ENCODE measurements around the gene GOPC.

GOPC gene

GRCh38 chr6:117629119-117629660 lies 26.9 kb upstream of the GOPC start:
- Histone ChIP-seq H3K27me3 (ENCODE audit: control insufficient read depth in 1 of 2, insufficient read depth in 1 of 2, low read length in 2 of 2) (no peaks in the 10 kb centered on the region), H2AFZ (ENCODE audit: low read depth, low read length) (no peak overlapping the region), H2BK15ac (ENCODE audit: low read depth, poor library complexity, severe bottlenecking) (no peak overlapping the region), H3K18ac (ENCODE audit: low read depth in 1 of 2, low read length in 2 of 2) (no peak overlapping the region), H3K9ac (ENCODE audit: low read length) (no peak overlapping the region), H2BK120ac (ENCODE audit: low read depth, low read length) (no peak overlapping the region), H3K4me2 (ENCODE audit: low read length, poor library complexity, severe bottlenecking) (no peak overlapping the region), H3K23ac (ENCODE audit: low read length in 2 of 2) (no peak overlapping the region), H3K4me3 (ENCODE audit: insufficient read depth in 1 of 2, low read depth in 1 of 2, low read length in 2 of 2) (no peak overlapping the region), H3K14ac (ENCODE audit: low read length in 2 of 2) (no peak overlapping the region), H2AK5ac (ENCODE audit: low read length, severe bottlenecking) (no peak overlapping the region), H3K36me3 (ENCODE audit: control insufficient read depth in 1 of 2, insufficient read depth in 2 of 2, low read depth in 1 of 2, low read length in 2 of 2) (no peaks in the 10 kb centered on the region), H4K8ac (ENCODE audit: low read length) (no peak overlapping the region), H3K4ac (ENCODE audit: low read depth in 1 of 2, low read length in 2 of 2) (no peak overlapping the region), H3K9me3 (ENCODE audit: control insufficient read depth, low read length) (peaks cover 30% of the 10 kb centered on the region), H3K27ac (ENCODE audit: low read length, poor library complexity, severe bottlenecking) (no peak overlapping the region), H2BK12ac (ENCODE audit: low read length in 2 of 2) (no peak overlapping the region), H3K79me1 (replicated peaks; ENCODE audit: low read length, poor library complexity, severe bottlenecking) (no peaks in the 10 kb centered on the region), H4K91ac (ENCODE audit: low read length) (no peak overlapping the region), H3K4me1 (ENCODE audit: control insufficient read depth, insufficient read depth, low read depth, low read length) (no peaks in the 10 kb centered on the region), H2BK5ac (ENCODE audit: low read depth, low read length, poor library complexity, severe bottlenecking) (no peak overlapping the region)
- DNase-seq: no peak
- 67% methylated on average over 1 of the region's 1 CpG for WGBS

GRCh38 chr6:117627533-117627932 lies 25.2 kb upstream of the GOPC start:
- Histone ChIP-seq H3K18ac (ENCODE audit: low read depth in 1 of 2, low read length in 2 of 2) (no peak overlapping the region), H3K4me2 (ENCODE audit: low read length, poor library complexity, severe bottlenecking) (no peak overlapping the region), H3K27me3 (ENCODE audit: control insufficient read depth in 1 of 2, insufficient read depth in 1 of 2, low read length in 2 of 2) (no peaks in the 10 kb centered on the region), H4K8ac (ENCODE audit: low read length) (no peak overlapping the region), H3K36me3 (ENCODE audit: control insufficient read depth in 1 of 2, insufficient read depth in 2 of 2, low read depth in 1 of 2, low read length in 2 of 2) (no peaks in the 10 kb centered on the region), H2BK5ac (ENCODE audit: low read depth, low read length, poor library complexity, severe bottlenecking) (no peak overlapping the region), H3K14ac (ENCODE audit: low read length in 2 of 2) (no peak overlapping the region), H2BK15ac (ENCODE audit: low read depth, poor library complexity, severe bottlenecking) (no peak overlapping the region), H4K91ac (ENCODE audit: low read length) (no peak overlapping the region), H3K9ac (ENCODE audit: low read length) (no peak overlapping the region), H2BK12ac (ENCODE audit: low read length in 2 of 2) (no peak overlapping the region), H3K9me3 (ENCODE audit: control insufficient read depth, low read length) (peaks cover 43% of the 10 kb centered on the region), H3K4ac (ENCODE audit: low read depth in 1 of 2, low read length in 2 of 2) (no peak overlapping the region), H2BK120ac (ENCODE audit: low read depth, low read length) (no peak overlapping the region), H3K27ac (ENCODE audit: low read length, poor library complexity, severe bottlenecking) (no peak overlapping the region), H2AK5ac (ENCODE audit: low read length, severe bottlenecking) (no peak overlapping the region), H3K4me1 (ENCODE audit: control insufficient read depth, insufficient read depth, low read depth, low read length) (no peaks in the 10 kb centered on the region), H3K4me3 (ENCODE audit: insufficient read depth in 1 of 2, low read depth in 1 of 2, low read length in 2 of 2) (no peak overlapping the region), H2AFZ (ENCODE audit: low read depth, low read length) (no peak overlapping the region), H3K23ac (ENCODE audit: low read length in 2 of 2) (no peak overlapping the region), H3K79me1 (replicated peaks; ENCODE audit: low read length, poor library complexity, severe bottlenecking) (no peaks in the 10 kb centered on the region)
- DNase-seq: no peak

- DNase-seq: no peak
- Histone ChIP-seq H2BK12ac (ENCODE audit: low read length in 2 of 2) (no peak overlapping the region), H2AK5ac (ENCODE audit: low read length, severe bottlenecking) (no peak overlapping the region), H3K9me3 (ENCODE audit: control insufficient read depth, low read length) (peaks cover 44% of the 10 kb centered on the region), H3K4ac (ENCODE audit: low read depth in 1 of 2, low read length in 2 of 2) (no peak overlapping the region), H2BK15ac (ENCODE audit: low read depth, poor library complexity, severe bottlenecking) (no peak overlapping the region), H4K8ac (ENCODE audit: low read length) (no peak overlapping the region), H3K36me3 (ENCODE audit: control insufficient read depth in 1 of 2, insufficient read depth in 2 of 2, low read depth in 1 of 2, low read length in 2 of 2) (no peaks in the 10 kb centered on the region), H3K4me2 (ENCODE audit: low read length, poor library complexity, severe bottlenecking) (no peak overlapping the region), H3K9ac (ENCODE audit: low read length) (no peak overlapping the region), H3K18ac (ENCODE audit: low read depth in 1 of 2, low read length in 2 of 2) (no peak overlapping the region), H2AFZ (ENCODE audit: low read depth, low read length) (no peak overlapping the region), H2BK5ac (ENCODE audit: low read depth, low read length, poor library complexity, severe bottlenecking) (no peak overlapping the region), H3K27ac (ENCODE audit: low read length, poor library complexity, severe bottlenecking) (no peak overlapping the region), H3K4me1 (ENCODE audit: control insufficient read depth, insufficient read depth, low read depth, low read length) (no peaks in the 10 kb centered on the region), H3K4me3 (ENCODE audit: insufficient read depth in 1 of 2, low read depth in 1 of 2, low read length in 2 of 2) (no peak overlapping the region), H3K14ac (ENCODE audit: low read length in 2 of 2) (no peak overlapping the region), H2BK120ac (ENCODE audit: low read depth, low read length) (no peak overlapping the region), H4K91ac (ENCODE audit: low read length) (no peak overlapping the region), H3K79me1 (replicated peaks; ENCODE audit: low read length, poor library complexity, severe bottlenecking) (no peaks in the 10 kb centered on the region), H3K23ac (ENCODE audit: low read length in 2 of 2) (no peak overlapping the region), H3K27me3 (ENCODE audit: control insufficient read depth in 1 of 2, insufficient read depth in 1 of 2, low read length in 2 of 2) (no peaks in the 10 kb centered on the region)
- no CpG with 5 or more reads among the region's 1 CpG for WGBS
Observed at GRCh38 chr6:117624869-117625481, 22.7 kb upstream of the GOPC start.

GRCh38 chr6:117619178-117619577 lies 16.9 kb upstream of the GOPC start:
- H3K4ac ChIP-seq (ENCODE audit: low read depth in 1 of 2, low read length in 2 of 2): no peak overlapping the region
- H4K91ac ChIP-seq (ENCODE audit: low read length): no peak overlapping the region
- H3K4me3 ChIP-seq (ENCODE audit: insufficient read depth in 1 of 2, low read depth in 1 of 2, low read length in 2 of 2): no peak overlapping the region
- no peak overlapping the region for H3K27ac ChIP-seq (ENCODE audit: low read length, poor library complexity, severe bottlenecking)
- no peak overlapping the region for H2BK5ac ChIP-seq (ENCODE audit: low read depth, low read length, poor library complexity, severe bottlenecking)
- H3K4me2 ChIP-seq (ENCODE audit: low read length, poor library complexity, severe bottlenecking): no peak overlapping the region
- peaks cover 16% of the 10 kb centered on the region for H3K9me3 ChIP-seq (ENCODE audit: control insufficient read depth, low read length)
- H3K18ac ChIP-seq (ENCODE audit: low read depth in 1 of 2, low read length in 2 of 2): no peak overlapping the region
- no peak overlapping the region for H2AFZ ChIP-seq (ENCODE audit: low read depth, low read length)
- no peaks in the 10 kb centered on the region for H3K79me1 ChIP-seq (replicated peaks; ENCODE audit: low read length, poor library complexity, severe bottlenecking)
- no peak overlapping the region for H3K23ac ChIP-seq (ENCODE audit: low read length in 2 of 2)
- no peak overlapping the region for H2AK5ac ChIP-seq (ENCODE audit: low read length, severe bottlenecking)
- no peaks in the 10 kb centered on the region for H3K27me3 ChIP-seq (ENCODE audit: control insufficient read depth in 1 of 2, insufficient read depth in 1 of 2, low read length in 2 of 2)
- no peak overlapping the region for H2BK12ac ChIP-seq (ENCODE audit: low read length in 2 of 2)
- no peaks in the 10 kb centered on the region for H3K4me1 ChIP-seq (ENCODE audit: control insufficient read depth, insufficient read depth, low read depth, low read length)
- no peaks in the 10 kb centered on the region for H3K36me3 ChIP-seq (ENCODE audit: control insufficient read depth in 1 of 2, insufficient read depth in 2 of 2, low read depth in 1 of 2, low read length in 2 of 2)
- no peak overlapping the region for H3K9ac ChIP-seq (ENCODE audit: low read length)
- no peak overlapping the region for H2BK15ac ChIP-seq (ENCODE audit: low read depth, poor library complexity, severe bottlenecking)
- no peak overlapping the region for H3K14ac ChIP-seq (ENCODE audit: low read length in 2 of 2)
- WGBS: 85% methylated on average over 1 of the region's 1 CpG
- no peak overlapping the region for H4K8ac ChIP-seq (ENCODE audit: low read length)
- no peak for DNase-seq
- H2BK120ac ChIP-seq (ENCODE audit: low read depth, low read length): no peak overlapping the region

Data from mesenchymal stem cell (in vitro differentiated cells and primary cell).